Keratinocyte (primary cell): ENCODE results near the gene PTCRA.

Experiments used
- CTCF ChIP-seq, 3 experiments: IDR thresholded peaks in 1 of 3; conservative IDR thresholded peaks in 1 of 3; optimal IDR thresholded peaks in 1 of 3; 2 replicates in 2 of 3; 3 replicates in 1 of 3; pipeline versions ENCODE3 to v1.5.1; 2011; ENCODE audit warnings: low read length in 3 of 3, mild to moderate bottlenecking in 3 of 3, moderate library complexity in 2 of 3, control low read depth in 1 of 3, inconsistent platforms in 1 of 3; ENCODE audit not compliant: insufficient read depth in 2 of 3; ENCODE audit errors: extremely low read depth in 1 of 3
- EZH2 ChIP-seq: IDR thresholded peaks from one replicate; pipeline ENCODE4 v1.6.1; 2012; ENCODE audit warnings: inconsistent platforms, mild to moderate bottlenecking, low read length, moderate library complexity

- TF ChIP-seq CTCF (optimal IDR thresholded peaks at IDR 0.05 in 1 of 3, IDR thresholded peaks at IDR 0.05 in 1 of 3, conservative IDR thresholded peaks at IDR 0.05 in 1 of 3; ENCODE audit: extremely low read depth in 1 of 3, insufficient read depth in 2 of 3, low read length in 3 of 3), result no peak
- no peak for TF ChIP-seq EZH2
Measured at GRCh38 chr6:42966571-42966970, 50.7 kb downstream of the PTCRA start.
